ENCODE measurements around the gene ARHGAP26.

DNA sequence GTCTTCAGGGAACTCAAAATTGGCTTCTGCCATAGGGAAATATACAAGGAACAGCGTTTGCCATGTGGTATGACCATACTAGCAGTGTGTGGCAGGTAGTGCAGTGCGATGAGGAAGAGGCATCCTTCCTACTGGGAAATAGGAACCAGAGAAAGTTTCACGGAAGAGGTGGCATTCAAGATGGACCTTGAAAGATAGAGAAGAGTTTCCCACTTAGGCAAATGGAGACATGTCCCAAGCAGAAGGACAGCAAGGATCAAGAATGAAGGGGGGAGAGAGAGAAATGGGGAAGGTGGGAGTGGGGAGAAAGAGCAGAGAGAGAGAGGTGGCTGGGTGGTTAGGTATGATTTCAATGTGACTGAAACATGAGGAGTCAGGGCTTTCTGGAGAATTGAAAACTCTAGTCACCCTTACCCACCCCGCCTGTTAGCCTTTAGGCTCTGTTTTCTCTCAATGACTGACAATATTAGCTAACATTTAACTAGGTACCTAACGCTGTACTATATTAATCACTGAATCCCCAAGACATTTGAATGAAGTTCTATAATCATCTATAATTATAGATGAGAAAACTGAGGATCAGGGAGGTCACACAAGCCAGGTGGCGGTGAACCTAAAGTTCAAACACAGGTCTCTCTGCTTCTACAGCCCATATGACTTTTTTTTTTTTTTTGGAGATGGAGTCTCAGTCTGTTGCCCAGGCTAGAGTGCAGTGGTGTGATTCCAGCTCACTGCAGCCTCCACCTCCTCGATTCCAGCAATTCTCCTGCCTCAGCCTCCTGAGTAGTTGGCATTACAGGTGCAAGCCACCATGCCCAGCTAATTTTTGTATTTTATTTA, 462.0 kb downstream of the ARHGAP26 start:
- TF ChIP-seq, protein P1, sequence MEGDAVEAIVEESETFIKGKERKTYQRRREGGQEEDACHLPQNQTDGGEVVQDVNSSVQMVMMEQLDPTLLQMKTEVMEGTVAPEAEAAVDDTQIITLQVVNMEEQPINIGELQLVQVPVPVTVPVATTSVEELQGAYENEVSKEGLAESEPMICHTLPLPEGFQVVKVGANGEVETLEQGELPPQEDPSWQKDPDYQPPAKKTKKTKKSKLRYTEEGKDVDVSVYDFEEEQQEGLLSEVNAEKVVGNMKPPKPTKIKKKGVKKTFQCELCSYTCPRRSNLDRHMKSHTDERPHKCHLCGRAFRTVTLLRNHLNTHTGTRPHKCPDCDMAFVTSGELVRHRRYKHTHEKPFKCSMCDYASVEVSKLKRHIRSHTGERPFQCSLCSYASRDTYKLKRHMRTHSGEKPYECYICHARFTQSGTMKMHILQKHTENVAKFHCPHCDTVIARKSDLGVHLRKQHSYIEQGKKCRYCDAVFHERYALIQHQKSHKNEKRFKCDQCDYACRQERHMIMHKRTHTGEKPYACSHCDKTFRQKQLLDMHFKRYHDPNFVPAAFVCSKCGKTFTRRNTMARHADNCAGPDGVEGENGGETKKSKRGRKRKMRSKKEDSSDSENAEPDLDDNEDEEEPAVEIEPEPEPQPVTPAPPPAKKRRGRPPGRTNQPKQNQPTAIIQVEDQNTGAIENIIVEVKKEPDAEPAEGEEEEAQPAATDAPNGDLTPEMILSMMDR (conservative IDR thresholded peaks at IDR 0.05; ENCODE audit: low read depth, low read length): no peak
- TF ChIP-seq MAFK (IDR thresholded peaks at IDR 0.05; ENCODE audit: low read depth, low read length): no peak
